Measurements from ENCODE around the gene MYO9B.

MYO9B gene

GRCh38 chr19:17110599-17110966 is 35.0 kb downstream of the MYO9B start:
- no peak overlapping the region for H3K4me3 ChIP-seq (ENCODE audit: low read depth, low read length)
- TF ChIP-seq CTCF (IDR thresholded peaks at IDR 0.05; ENCODE audit: borderline replicate concordance, insufficient read depth, low read depth, low read length): 0 out of 2 replicates have a peak, but pooled peaks have one; percentile 13

- TF ChIP-seq CTCF (IDR thresholded peaks at IDR 0.05; ENCODE audit: borderline replicate concordance, insufficient read depth, low read depth, low read length): no peak
- no peak overlapping the region for H3K4me3 ChIP-seq (ENCODE audit: low read depth, low read length)
Measured at GRCh38 chr19:17111766-17112165, 36.2 kb downstream of the MYO9B start.

- H3K4me3 ChIP-seq (ENCODE audit: low read depth, low read length): no peak overlapping the region
- no peak for TF ChIP-seq CTCF (IDR thresholded peaks at IDR 0.05; ENCODE audit: borderline replicate concordance, insufficient read depth, low read depth, low read length)
Measured at GRCh38 chr19:17112271-17112670, 36.7 kb downstream of the MYO9B start.

GRCh38 chr19:17112700-17113099 is 37.1 kb downstream of the MYO9B start:
- no peak overlapping the region for H3K4me3 ChIP-seq (ENCODE audit: low read depth, low read length)
- TF ChIP-seq CTCF (IDR thresholded peaks at IDR 0.05; ENCODE audit: borderline replicate concordance, insufficient read depth, low read depth, low read length): no peak

GRCh38 chr19:17113127-17113785 is 37.7 kb downstream of the MYO9B start:
- no peak overlapping the region for H3K4me3 ChIP-seq (ENCODE audit: low read depth, low read length)
- TF ChIP-seq CTCF (IDR thresholded peaks at IDR 0.05; ENCODE audit: borderline replicate concordance, insufficient read depth, low read depth, low read length): no peak

GRCh38 chr19:17114414-17114831 is 38.8 kb downstream of the MYO9B start:
- H3K4me3 ChIP-seq (ENCODE audit: low read depth, low read length): no peak overlapping the region
- no peak for TF ChIP-seq CTCF (IDR thresholded peaks at IDR 0.05; ENCODE audit: borderline replicate concordance, insufficient read depth, low read depth, low read length)

GRCh38 chr19:17116996-17117702 is 41.6 kb downstream of the MYO9B start:
- TF ChIP-seq CTCF (IDR thresholded peaks at IDR 0.05; ENCODE audit: borderline replicate concordance, insufficient read depth, low read depth, low read length): no peak
- no peak overlapping the region for H3K4me3 ChIP-seq (ENCODE audit: low read depth, low read length)

All from GM12875 (cell line).